Choroid plexus epithelial cell (primary cell): ENCODE data around the gene PLXDC2.

Experiments
- DNase-seq: peaks from one replicate; pipeline ENCODE4 v3.0.0-alpha.2; 2010; ENCODE audit warnings: low read depth
- H3K4me3 ChIP-seq: 2 replicates; pipeline ENCODE4 v1.5.1; 2011; ENCODE audit warnings: low read depth, mild to moderate bottlenecking, control low read depth, low read length, moderate library complexity
- TF ChIP-seq, protein P1 (sequence below): conservative IDR thresholded peaks from 2 replicates; pipeline ENCODE4 v1.5.1; 2011; ENCODE audit warnings: low read depth, mild to moderate bottlenecking, control low read depth, inconsistent platforms, low read length, moderate library complexity

Gene PLXDC2

DNA sequence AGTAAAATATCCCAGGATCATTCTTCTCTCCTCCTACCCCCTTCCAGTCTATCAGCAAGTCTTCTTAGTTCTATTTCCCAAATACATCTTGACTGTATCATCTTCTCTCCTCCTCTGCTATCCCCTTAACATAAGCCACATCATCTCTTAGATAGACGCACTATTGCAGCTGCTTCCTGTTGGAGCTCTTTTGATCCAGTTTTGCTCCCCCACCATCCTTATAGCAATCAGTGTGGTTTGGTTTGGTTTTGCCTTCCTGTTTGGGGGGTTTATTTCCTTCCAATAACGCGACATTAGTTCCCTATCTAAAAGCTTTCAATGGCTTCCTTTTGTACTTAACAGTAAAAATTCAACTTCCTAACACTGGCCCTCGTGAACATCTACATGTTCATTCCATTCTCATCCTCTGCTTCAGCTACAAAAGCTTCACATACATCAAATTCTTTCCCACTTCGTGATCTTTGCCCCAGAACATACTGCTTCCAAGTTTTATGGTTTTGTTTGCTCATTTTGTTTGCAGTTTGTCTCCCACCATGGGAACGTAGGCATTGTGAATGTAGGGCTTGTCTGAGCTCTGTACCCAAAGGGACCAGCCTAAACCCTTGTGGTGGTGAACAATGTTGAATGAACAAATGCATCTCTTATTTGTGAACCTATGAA lies 33.7 kb upstream of the PLXDC2 start:
- TF ChIP-seq, protein P1, sequence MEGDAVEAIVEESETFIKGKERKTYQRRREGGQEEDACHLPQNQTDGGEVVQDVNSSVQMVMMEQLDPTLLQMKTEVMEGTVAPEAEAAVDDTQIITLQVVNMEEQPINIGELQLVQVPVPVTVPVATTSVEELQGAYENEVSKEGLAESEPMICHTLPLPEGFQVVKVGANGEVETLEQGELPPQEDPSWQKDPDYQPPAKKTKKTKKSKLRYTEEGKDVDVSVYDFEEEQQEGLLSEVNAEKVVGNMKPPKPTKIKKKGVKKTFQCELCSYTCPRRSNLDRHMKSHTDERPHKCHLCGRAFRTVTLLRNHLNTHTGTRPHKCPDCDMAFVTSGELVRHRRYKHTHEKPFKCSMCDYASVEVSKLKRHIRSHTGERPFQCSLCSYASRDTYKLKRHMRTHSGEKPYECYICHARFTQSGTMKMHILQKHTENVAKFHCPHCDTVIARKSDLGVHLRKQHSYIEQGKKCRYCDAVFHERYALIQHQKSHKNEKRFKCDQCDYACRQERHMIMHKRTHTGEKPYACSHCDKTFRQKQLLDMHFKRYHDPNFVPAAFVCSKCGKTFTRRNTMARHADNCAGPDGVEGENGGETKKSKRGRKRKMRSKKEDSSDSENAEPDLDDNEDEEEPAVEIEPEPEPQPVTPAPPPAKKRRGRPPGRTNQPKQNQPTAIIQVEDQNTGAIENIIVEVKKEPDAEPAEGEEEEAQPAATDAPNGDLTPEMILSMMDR: no peak
- no peak overlapping the region for H3K4me3 ChIP-seq
- no peak for DNase-seq

DNA sequence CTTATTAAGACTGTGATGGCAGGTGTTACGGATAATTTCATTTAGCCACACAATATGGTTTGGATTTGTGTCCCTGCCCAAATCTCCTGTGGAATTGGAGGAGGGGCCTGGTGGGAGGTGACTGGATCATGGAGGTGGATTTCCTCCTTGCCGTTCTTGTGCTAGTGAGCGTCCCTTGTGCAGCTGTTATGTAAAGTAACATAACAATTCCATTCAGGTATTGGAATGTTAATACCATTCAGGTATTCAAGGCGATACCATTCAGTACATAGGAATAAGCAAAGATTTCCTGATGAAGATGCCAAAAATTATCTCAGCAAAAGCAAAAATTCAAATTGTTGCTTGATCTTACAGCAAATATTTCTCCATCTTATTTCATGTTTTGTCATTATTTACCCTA lies 32.5 kb upstream of the PLXDC2 start:
- TF ChIP-seq, protein P1: no peak
- no peak for DNase-seq
- H3K4me3 ChIP-seq: no peak overlapping the region

DNA sequence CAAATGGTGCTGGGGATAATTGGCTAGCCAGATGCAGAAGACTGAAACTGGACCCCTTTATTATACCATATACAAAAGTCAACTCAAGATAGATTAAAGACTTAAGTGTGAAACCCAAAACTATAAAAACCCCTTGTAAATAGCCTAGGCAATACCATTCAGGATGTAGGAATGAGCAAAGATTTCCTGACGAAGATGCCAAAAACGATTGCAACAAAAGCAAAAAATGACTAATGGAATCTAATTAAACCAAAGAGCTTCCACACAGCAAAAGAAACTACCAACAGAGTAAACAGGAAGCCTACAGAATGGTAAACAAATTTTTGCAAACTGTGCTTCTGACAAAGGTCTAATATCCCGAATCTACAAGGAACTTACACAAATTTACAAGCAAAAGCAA lies 30.9 kb upstream of the PLXDC2 start:
- no peak for DNase-seq
- TF ChIP-seq, protein P1: no peak
- H3K4me3 ChIP-seq: no peak overlapping the region

DNA sequence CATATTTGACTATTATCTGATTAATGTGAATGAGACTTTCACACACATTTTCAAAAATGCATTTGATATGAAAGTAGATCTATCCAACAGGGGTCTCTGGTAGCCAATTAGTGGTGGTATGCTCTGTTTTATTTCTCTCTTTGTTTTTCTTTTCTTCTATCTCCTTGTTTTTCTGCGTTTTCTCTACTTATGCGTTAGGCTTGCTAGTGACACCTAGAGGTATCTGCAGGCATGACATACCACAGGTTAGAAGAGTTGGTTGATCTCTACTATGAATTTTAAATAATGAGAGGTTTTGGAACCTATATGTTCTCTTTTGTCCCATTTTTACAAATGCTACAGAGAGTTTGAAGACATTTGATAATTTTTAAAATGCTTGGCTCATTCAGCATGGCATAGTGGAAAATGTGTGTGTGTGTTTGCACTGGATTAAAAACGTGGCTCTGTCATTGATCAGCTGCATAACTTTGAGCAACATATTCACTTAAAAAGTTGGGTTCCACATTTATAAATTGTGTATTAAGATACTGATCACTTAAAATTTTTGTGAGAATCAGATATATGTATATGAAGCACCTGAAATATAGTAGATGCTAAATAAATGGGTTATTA lies 28.1 kb upstream of the PLXDC2 start:
- no peak overlapping the region for H3K4me3 ChIP-seq
- peak; percentile 89 for DNase-seq

DNA sequence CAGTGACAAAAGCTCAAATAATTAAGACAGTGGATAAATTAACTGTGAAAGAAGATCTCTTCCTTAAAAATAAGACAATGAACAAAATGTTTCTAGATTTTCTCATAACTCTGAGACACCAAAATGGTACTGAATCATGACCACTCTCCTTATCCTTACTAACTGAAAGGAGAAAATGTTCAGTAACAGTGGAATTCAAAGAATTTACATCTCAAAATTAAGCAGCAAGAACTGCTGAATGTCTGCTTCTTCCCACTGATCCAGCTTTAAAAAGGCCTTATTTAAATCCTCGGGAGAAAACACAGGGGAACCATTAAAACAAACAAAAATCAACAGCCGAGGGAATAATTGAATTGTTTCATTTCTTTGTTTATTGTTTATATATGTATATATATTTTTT lies 27.3 kb upstream of the PLXDC2 start:
- no peak overlapping the region for H3K4me3 ChIP-seq
- TF ChIP-seq, protein P1: no peak
- peak; percentile 50 for DNase-seq

More for the DNA sequence above, 28.1 kb upstream of the PLXDC2 start:
- TF ChIP-seq, protein P1: peak; percentile 82

DNA sequence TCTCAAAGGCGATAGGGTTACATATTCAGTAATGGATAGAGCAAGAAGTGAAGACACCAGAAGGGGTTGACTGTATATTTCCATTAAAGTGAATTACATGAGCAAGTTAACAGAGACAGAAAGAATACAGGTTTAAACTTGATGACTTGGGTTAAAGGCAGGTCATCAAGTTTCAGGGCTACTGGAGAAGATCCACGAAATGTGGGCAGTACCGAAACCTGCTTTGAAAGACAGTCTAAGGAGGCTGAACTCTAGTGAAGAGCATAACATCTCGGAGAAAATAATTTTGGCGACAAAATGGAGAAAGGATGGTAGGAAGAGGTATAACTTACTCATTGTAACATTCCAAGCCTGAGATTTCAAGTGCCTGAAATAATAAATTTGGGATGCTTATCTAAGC lies 26.6 kb upstream of the PLXDC2 start:
- TF ChIP-seq, protein P1: no peak
- DNase-seq: no peak
- H3K4me3 ChIP-seq: no peak overlapping the region

DNA sequence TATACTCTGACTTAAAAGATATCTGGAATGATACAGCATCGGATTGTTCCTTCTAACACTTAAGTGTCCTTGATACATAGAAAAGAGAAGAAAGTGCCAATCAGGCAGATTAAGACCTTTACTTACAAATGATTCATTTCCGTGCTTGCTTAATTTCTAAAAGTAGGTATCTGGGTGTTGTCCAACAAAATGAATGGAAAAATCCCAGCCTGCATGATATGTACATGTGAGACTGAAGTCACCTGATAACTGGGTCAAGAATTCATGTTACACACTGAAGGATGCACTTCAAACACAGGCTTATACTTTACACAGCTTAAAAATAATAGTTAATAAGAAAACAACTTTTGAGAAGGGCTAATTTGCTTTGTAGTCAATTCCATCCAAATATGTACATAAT lies 25.2 kb upstream of the PLXDC2 start:
- no peak overlapping the region for H3K4me3 ChIP-seq
- TF ChIP-seq, protein P1: no peak
- peak; percentile 32 for DNase-seq
